WTC11 (cell line): ENCODE results near the gene TINAGL1. TPM values are rescaled to one million over a fixed set of nuclear protein-coding genes. Genes with fewer than 3 reads are reported as not detected.
A peak's percentile ranks its signal among the peaks of the same experiment; 100 is the strongest.

Experiments
- ATAC-seq: fragments of 200-7000 bp; cut with Tn5 transposase; 2 replicates; pipeline ENCODE4 v1.10.0; 2021; ENCODE audit warnings: mild to moderate bottlenecking, moderate library complexity
- CTCF ChIA-PET: fragments of 300-600 bp; sonication (Branson Sonifier 250); formaldehyde crosslinking; loops from one replicate; lab custom pipeline; 2021; ENCODE audit warnings: antibody characterized with exemption; lab: Charles Lee
- POLR2A ChIA-PET: fragments of 350-600 bp; sonication (Branson Sonifier 250); formaldehyde crosslinking; loops from one replicate; lab custom pipeline; 2021; ENCODE audit warnings: antibody characterized with exemption; lab: Charles Lee
- DNase-seq: peaks from one replicate; pipeline ENCODE4 v3.0.0; 2021; ENCODE audit warnings: low spot score
- H3K27ac Mint-ChIP-seq: 2 replicates; pipeline ENCODE4 v1.8.0; 2021; ENCODE audit warnings: mixed read lengths
- H3K27me3 Mint-ChIP-seq: 2 replicates; pipeline ENCODE4 v1.8.0; 2021; ENCODE audit warnings: low read depth, mild to moderate bottlenecking, moderate library complexity, mixed read lengths
- H3K36me3 Mint-ChIP-seq: 2 replicates; pipeline ENCODE4 v1.8.0; 2021; ENCODE audit warnings: mixed read lengths
- H3K4me1 Mint-ChIP-seq: 2 replicates; pipeline ENCODE4 v1.8.0; 2022; ENCODE audit warnings: mixed read lengths
- H3K4me3 Mint-ChIP-seq: 2 replicates; pipeline ENCODE4 v1.8.0; 2021; ENCODE audit warnings: mild to moderate bottlenecking, moderate library complexity, mixed read lengths
- H3K9me3 Mint-ChIP-seq: 2 replicates; pipeline ENCODE4 v1.8.0; 2021; ENCODE audit warnings: mixed read lengths
- EMX1 ChIP-seq: fragments of 250-450 bp; sonication (Bioruptor Pico); IDR thresholded peaks from 2 replicates; pipeline ENCODE4 v1.8.0; 2021; ENCODE audit warnings: mild to moderate bottlenecking
- IRF2 ChIP-seq: sonication (generic); formaldehyde crosslinking; IDR thresholded peaks from 2 replicates; pipeline ENCODE4 v1.8.0; 2022; ENCODE audit warnings: low read depth, missing genetic modification reagents, borderline replicate concordance
- NFE2L1 ChIP-seq: sonication (generic); formaldehyde crosslinking; IDR thresholded peaks from 2 replicates; pipeline ENCODE4 v1.8.1; 2023; ENCODE audit warnings: missing genetic modification reagents
- NR3C1 ChIP-seq: sonication (generic); formaldehyde crosslinking; conservative IDR thresholded peaks from 2 replicates; pipeline ENCODE4 v1.8.1; 2023; ENCODE audit warnings: low read depth, mild to moderate bottlenecking, missing genetic modification reagents
- OVOL2 ChIP-seq: fragments of 250-450 bp; sonication (Bioruptor Pico); IDR thresholded peaks from 2 replicates; pipeline ENCODE4 v1.9.0; 2021; ENCODE audit warnings: mild to moderate bottlenecking, borderline replicate concordance
- SMAD3 ChIP-seq: sonication (generic); formaldehyde crosslinking; IDR thresholded peaks from 2 replicates; pipeline ENCODE4 v1.8.0; 2022; ENCODE audit warnings: missing genetic modification reagents, mild to moderate bottlenecking, borderline replicate concordance
- SOX15 ChIP-seq: fragments of 250-450 bp; sonication (Bioruptor Pico); IDR thresholded peaks from 2 replicates; pipeline ENCODE4 v1.9.0; 2021; ENCODE audit warnings: mild to moderate bottlenecking
- TEAD1 ChIP-seq: sonication (generic); formaldehyde crosslinking; IDR thresholded peaks from 2 replicates; pipeline ENCODE4 v1.8.0; 2022; ENCODE audit warnings: mild to moderate bottlenecking, missing genetic modification reagents
- ZNF121 ChIP-seq: sonication (generic); formaldehyde crosslinking; IDR thresholded peaks from 2 replicates; pipeline ENCODE4 v1.8.0; 2023; ENCODE audit warnings: missing genetic modification reagents
- total RNA-seq: library from RNA; stranded (reverse); gene quantifications from 3 replicates; pipeline ENCODE4 v1.2.3, GENCODE V29; 2021
- TF ChIP-seq, protein P1 (sequence below): sonication (generic); formaldehyde crosslinking; IDR thresholded peaks from 2 replicates; pipeline ENCODE4 v1.8.0; 2023; ENCODE audit warnings: missing genetic modification reagents
- TF ChIP-seq, protein P2 (sequence below): sonication (generic); formaldehyde crosslinking; IDR thresholded peaks from 2 replicates; pipeline ENCODE4 v1.8.1; 2022; ENCODE audit warnings: mild to moderate bottlenecking, moderate library complexity, missing genetic modification reagents
- TF ChIP-seq, protein P3 (sequence below): fragments of 250-450 bp; sonication (Bioruptor Pico); IDR thresholded peaks from 2 replicates; pipeline ENCODE4 v1.9.0; 2021; ENCODE audit warnings: mild to moderate bottlenecking
- TF ChIP-seq, protein P4 (sequence below): sonication (generic); formaldehyde crosslinking; IDR thresholded peaks from 2 replicates; pipeline ENCODE4 v1.8.1; 2023; ENCODE audit warnings: mild to moderate bottlenecking, missing genetic modification reagents, moderate library complexity
- TF ChIP-seq, protein P5 (sequence below): fragments of 250-450 bp; sonication (Bioruptor Pico); IDR thresholded peaks from 2 replicates; pipeline ENCODE4 v1.9.0; 2021; ENCODE audit warnings: moderate library complexity, mild to moderate bottlenecking, inconsistent platforms, borderline replicate concordance

The TINAGL1 gene
- total RNA-seq, 1 experiment from 2014 or later = 7.2 TPM

DNA sequence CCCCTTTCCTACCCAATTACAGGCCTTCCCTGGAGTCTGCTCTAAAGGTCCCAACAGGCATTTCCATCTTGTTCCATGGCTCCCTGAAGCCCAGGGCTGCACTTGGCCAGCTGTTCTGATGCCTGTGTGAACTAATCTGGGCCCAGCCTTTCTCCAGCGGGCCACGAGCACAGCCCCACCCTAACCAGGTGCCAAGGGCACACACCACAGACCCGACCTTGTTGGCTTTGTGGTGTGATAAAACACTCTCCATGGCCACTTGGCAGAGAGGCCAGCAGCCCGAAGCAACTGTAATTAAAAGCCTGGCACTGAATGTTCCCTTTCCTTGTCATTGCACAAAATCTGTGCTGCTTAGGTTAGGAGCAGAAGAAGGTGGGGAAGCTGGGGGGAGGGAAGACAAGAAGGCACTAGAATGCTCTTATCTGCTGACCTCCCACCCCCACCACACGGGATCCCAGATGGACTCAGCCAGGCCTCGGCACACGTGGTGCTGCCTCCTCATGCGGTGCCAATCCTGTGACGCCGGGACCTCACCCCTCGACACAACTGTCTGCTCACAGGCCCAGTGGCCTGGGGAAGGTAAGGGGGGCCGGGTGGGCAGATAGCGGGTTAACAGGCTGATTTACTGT lies 51.1 kb downstream of the TINAGL1 start (continued):
- no peak for TF ChIP-seq NFE2L1 (CRISPR knock-in tag)

DNA sequence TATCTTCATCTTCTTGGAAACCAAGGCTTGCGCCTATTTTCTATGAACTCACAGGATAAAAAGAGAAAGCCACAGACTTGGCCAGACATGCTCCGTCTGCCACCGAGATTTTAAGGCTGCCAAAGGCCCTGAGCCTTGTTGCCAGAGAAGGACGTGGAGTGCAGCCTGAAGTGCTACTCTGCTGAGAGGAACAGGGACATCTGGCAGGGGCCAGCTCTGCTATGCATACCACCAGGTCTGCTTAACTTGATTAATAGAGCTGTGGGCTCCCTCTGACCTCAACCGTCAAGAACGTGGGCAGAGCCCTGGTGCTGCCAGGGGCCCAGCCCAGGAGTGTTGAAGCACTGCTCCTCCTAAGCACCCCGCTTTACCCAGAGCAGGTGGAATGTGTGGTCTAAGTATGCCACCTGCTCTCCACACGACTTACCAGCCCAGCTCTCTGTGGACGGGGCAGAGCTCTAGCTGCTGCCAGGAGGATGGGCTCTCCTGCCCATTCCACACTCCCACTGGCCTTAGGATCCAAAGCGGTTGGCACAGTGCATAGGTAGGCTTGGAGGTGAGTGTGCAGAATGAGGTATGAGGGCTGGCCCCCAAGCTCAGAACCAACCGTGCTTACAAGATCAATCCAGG lies 51.7 kb downstream of the TINAGL1 start:
- no peak for TF ChIP-seq NR3C1 (CRISPR knock-in tag)
- TF ChIP-seq, protein P1, sequence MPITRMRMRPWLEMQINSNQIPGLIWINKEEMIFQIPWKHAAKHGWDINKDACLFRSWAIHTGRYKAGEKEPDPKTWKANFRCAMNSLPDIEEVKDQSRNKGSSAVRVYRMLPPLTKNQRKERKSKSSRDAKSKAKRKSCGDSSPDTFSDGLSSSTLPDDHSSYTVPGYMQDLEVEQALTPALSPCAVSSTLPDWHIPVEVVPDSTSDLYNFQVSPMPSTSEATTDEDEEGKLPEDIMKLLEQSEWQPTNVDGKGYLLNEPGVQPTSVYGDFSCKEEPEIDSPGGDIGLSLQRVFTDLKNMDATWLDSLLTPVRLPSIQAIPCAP (CRISPR knock-in tag) = no peak
- TF ChIP-seq OVOL2 (CRISPR knock-in tag) = no peak
- no peak for TF ChIP-seq EMX1 (CRISPR knock-in tag)
- TF ChIP-seq IRF2 = no peak
- TF ChIP-seq, protein P2, sequence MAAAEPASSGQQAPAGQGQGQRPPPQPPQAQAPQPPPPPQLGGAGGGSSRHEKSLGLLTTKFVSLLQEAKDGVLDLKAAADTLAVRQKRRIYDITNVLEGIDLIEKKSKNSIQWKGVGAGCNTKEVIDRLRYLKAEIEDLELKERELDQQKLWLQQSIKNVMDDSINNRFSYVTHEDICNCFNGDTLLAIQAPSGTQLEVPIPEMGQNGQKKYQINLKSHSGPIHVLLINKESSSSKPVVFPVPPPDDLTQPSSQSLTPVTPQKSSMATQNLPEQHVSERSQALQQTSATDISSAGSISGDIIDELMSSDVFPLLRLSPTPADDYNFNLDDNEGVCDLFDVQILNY (CRISPR knock-in tag) = no peak
- Mint-ChIP-seq H3K27me3 (no peaks in the 10 kb centered on the region), H3K27ac (0 out of 2 replicates have a peak overlapping the region, but pooled peaks have one; percentile 7), H3K9me3 (no peaks in the 10 kb centered on the region), H3K4me3 (no peak overlapping the region), H3K4me1 (0 out of 2 replicates have a peak, but pooled peaks cover 4% of the 10 kb centered on the region), H3K36me3 (peaks cover 17% of the 10 kb centered on the region)
- ATAC-seq (no peak), DNase-seq (no peak)
- ChIA-PET CTCF (interaction anchor here (1.4 kb wide), 1 partner anchor 10 kb away, joined by 9 read pairs; no protein-coding TSS in a partner anchor), POLR2A (no interaction called here)

DNA sequence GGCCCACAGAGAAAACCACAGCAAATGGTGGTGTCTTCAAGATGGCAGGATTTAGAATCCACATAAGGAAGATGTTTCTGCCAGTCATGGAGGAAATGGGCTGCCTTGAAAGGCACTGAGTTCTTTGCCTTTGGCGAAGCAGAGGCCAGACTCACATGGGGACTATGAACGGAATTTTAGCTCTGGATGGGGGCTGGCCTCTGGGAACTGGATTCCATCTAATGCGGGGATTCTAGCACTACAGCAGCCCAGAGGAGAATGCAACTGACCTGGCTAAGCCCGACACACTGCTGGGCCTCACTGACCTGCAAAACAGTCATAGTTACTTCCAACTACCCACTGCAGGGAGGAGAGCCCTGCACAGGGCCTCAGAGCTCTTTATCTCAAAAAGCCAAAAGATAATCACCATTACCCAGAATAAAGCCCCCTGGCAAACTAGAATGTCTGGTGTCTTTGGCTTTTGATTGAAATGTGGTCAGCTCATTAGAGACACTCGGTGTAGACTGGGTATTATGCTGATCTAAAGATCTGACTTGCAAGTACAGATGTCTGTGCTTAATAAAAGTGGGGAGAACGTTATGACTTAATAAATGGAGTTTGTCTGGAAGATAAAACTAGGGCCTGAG lies 52.7 kb downstream of the TINAGL1 start:
- ATAC-seq (no peak), DNase-seq (no peak)
- Mint-ChIP-seq H3K36me3 (peaks cover 17% of the 10 kb centered on the region), H3K27me3 (no peaks in the 10 kb centered on the region), H3K4me1 (0 out of 2 replicates have a peak, but pooled peaks cover 4% of the 10 kb centered on the region), H3K9me3 (no peaks in the 10 kb centered on the region), H3K27ac (no peak overlapping the region), H3K4me3 (no peak overlapping the region)
- TF ChIP-seq, protein P3, sequence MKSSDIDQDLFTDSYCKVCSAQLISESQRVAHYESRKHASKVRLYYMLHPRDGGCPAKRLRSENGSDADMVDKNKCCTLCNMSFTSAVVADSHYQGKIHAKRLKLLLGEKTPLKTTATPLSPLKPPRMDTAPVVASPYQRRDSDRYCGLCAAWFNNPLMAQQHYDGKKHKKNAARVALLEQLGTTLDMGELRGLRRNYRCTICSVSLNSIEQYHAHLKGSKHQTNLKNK (CRISPR knock-in tag) = no peak
- TF ChIP-seq, protein P4, sequence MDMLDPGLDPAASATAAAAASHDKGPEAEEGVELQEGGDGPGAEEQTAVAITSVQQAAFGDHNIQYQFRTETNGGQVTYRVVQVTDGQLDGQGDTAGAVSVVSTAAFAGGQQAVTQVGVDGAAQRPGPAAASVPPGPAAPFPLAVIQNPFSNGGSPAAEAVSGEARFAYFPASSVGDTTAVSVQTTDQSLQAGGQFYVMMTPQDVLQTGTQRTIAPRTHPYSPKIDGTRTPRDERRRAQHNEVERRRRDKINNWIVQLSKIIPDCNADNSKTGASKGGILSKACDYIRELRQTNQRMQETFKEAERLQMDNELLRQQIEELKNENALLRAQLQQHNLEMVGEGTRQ (CRISPR knock-in tag) = no peak
- TF ChIP-seq, protein P2 (CRISPR knock-in tag) = no peak
- TF ChIP-seq TEAD1 (CRISPR knock-in tag) (no peak), ZNF121 (CRISPR knock-in tag) (no peak), SOX15 (no peak), SMAD3 (CRISPR knock-in tag) (no peak)
- TF ChIP-seq, protein P5, sequence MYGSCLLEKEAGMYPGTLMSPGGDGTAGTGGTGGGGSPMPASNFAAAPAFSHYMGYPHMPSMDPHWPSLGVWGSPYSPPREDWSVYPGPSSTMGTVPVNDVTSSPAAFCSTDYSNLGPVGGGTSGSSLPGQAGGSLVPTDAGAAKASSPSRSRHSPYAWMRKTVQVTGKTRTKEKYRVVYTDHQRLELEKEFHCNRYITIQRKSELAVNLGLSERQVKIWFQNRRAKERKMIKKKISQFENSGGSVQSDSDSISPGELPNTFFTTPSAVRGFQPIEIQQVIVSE (CRISPR knock-in tag) = no peak
- ChIA-PET CTCF (interaction anchor here (0.8 to 1.9 kb wide), 3 partner anchors 11 to 80 kb away, joined by 3 to 9 read pairs (median 7); partner anchors contain the start of gene HCRTR1), POLR2A (no interaction called here)
